Gastroesophageal sphincter (tissue), 3 donors: Measurements from ENCODE around the gene RAPGEF1.

Source experiments
- CTCF ChIP-seq, 4 experiments: fragments of 200-600 bp in 2 of 4; fragments of 450-650 bp in 2 of 4; sonication (generic) in 1 of 4; IDR thresholded peaks; one replicate each; pipeline ENCODE4 v1.5.1; 2017 to 2019; ENCODE audit warnings: antibody characterized with exemption in 4 of 4, mild to moderate bottlenecking in 2 of 4, moderate library complexity in 2 of 4
- POLR2A ChIP-seq, 2 donors: fragments of 450-650 bp; IDR thresholded peaks; one replicate each; pipeline ENCODE4 v1.6.1; 2017; ENCODE audit warnings: antibody characterized with exemption in 2 of 2, mild to moderate bottlenecking in 2 of 2, moderate library complexity in 1 of 2
- POLR2AphosphoS5 ChIP-seq: sonication (generic); formaldehyde crosslinking; IDR thresholded peaks from one replicate; pipeline ENCODE4 v1.6.1; 2017; ENCODE audit warnings: antibody characterized with exemption

GRCh38 chr9:131672451-131672850, 67.4 kb downstream of the RAPGEF1 start:
- TF ChIP-seq POLR2A (IDR thresholded peaks at IDR 0.05) (no peak), POLR2AphosphoS5 (no peak), CTCF (IDR thresholded peaks at IDR 0.05) (no peak)
